K562 (cell line): ENCODE results near the gene CPLANE2. TPM values are rescaled to one million over a fixed set of nuclear protein-coding genes. Genes with fewer than 3 reads are reported as not detected.

Experiments used
- GTF3C2 ChIP-seq: IDR thresholded peaks from 3 replicates; pipeline ENCODE4 v1.6.1; 2011; ENCODE audit warnings: borderline replicate concordance, mild to moderate bottlenecking, moderate library complexity; ENCODE audit not compliant: insufficient read length; ENCODE audit errors: extremely low read depth
- HMG20A ChIP-seq: fragments of 450-650 bp; formaldehyde crosslinking; conservative IDR thresholded peaks from 2 replicates; pipeline ENCODE4 v1.4.0; 2020; ENCODE audit warnings: mild to moderate bottlenecking, mixed read lengths
- HNRNPH1 ChIP-seq: fragments of 200-400 bp; formaldehyde crosslinking; optimal IDR thresholded peaks from 2 replicates; pipeline ENCODE3; 2017; ENCODE audit warnings: low read depth, mild to moderate bottlenecking, low read length, moderate library complexity
- HNRNPL ChIP-seq: fragments of 200-400 bp; formaldehyde crosslinking; IDR thresholded peaks from 2 replicates; pipeline ENCODE4 v1.6.1; 2017; ENCODE audit warnings: low read depth, mild to moderate bottlenecking, low read length
- IRF2 ChIP-seq: sonication (generic); formaldehyde crosslinking; IDR thresholded peaks from 2 replicates; pipeline ENCODE4 v1.8.1; 2022; ENCODE audit warnings: mild to moderate bottlenecking, missing genetic modification reagents
- MED1 ChIP-seq: sonication (generic); formaldehyde crosslinking; IDR thresholded peaks from 2 replicates; pipeline ENCODE4 v1.8.1; 2023; ENCODE audit warnings: missing genetic modification reagents, borderline replicate concordance
- NFXL1 ChIP-seq: fragments of 450-650 bp; formaldehyde crosslinking; IDR thresholded peaks from 2 replicates; pipeline ENCODE4 v1.4.0; 2021; ENCODE audit warnings: mild to moderate bottlenecking
- PHF8 ChIP-seq: fragments of 200-600 bp; sonication (generic); IDR thresholded peaks from 2 replicates; pipeline ENCODE4 v1.6.1; 2012; ENCODE audit warnings: mixed run types, mild to moderate bottlenecking, inconsistent platforms, low read length, moderate library complexity, borderline replicate concordance
- PYGO2 ChIP-seq: fragments of 450-650 bp; IDR thresholded peaks from 2 replicates; pipeline ENCODE4 v1.6.1; 2016; ENCODE audit warnings: mild to moderate bottlenecking, missing genetic modification characterization, moderate library complexity, missing compliant biosample characterization
- RB1 ChIP-seq: fragments of 450-650 bp; IDR thresholded peaks from 2 replicates; pipeline ENCODE4 v1.6.1; 2017; ENCODE audit warnings: low read depth, mild to moderate bottlenecking
- RBM34 ChIP-seq: fragments of 200-400 bp; formaldehyde crosslinking; IDR thresholded peaks from 2 replicates; pipeline ENCODE4 v1.6.1; 2018; ENCODE audit warnings: low read length, borderline replicate concordance; ENCODE audit not compliant: insufficient read depth
- SAP30 ChIP-seq: fragments of 200-600 bp; sonication (generic); IDR thresholded peaks from 2 replicates; pipeline ENCODE4 v1.6.1; 2012; ENCODE audit warnings: borderline replicate concordance, low read depth, mild to moderate bottlenecking, moderate library complexity, low read length, control low read depth, inconsistent platforms; ENCODE audit not compliant: insufficient read depth, poor library complexity, severe bottlenecking
- SMC3 ChIP-seq: conservative IDR thresholded peaks from 2 replicates; pipeline ENCODE4 v1.6.1; 2011; ENCODE audit warnings: low read depth, low read length, improper control_type of control experiment; ENCODE audit not compliant: insufficient read depth
- TBP ChIP-seq: optimal IDR thresholded peaks from 2 replicates; pipeline ENCODE3; 2011; ENCODE audit warnings: low read depth, low read length, improper control_type of control experiment
- TFAP4 ChIP-seq: sonication (generic); formaldehyde crosslinking; IDR thresholded peaks from 2 replicates; pipeline ENCODE4 v1.8.0; 2022; ENCODE audit warnings: missing genetic modification reagents, mild to moderate bottlenecking, moderate library complexity, borderline replicate concordance
- U2AF1 ChIP-seq: fragments of 200-400 bp; formaldehyde crosslinking; optimal IDR thresholded peaks from 2 replicates; pipeline ENCODE3; 2017; ENCODE audit warnings: mild to moderate bottlenecking, low read depth, low read length, moderate library complexity
- VEZF1 ChIP-seq: fragments of 200-800 bp; sonication (Bioruptor generic); IDR thresholded peaks from 2 replicates; pipeline ENCODE4 v1.6.1; 2017; ENCODE audit warnings: missing genetic modification characterization, missing compliant biosample characterization
- ZKSCAN1 ChIP-seq: fragments of 150-350 bp; IDR thresholded peaks from 2 replicates; pipeline ENCODE4 v1.6.1; 2016; ENCODE audit warnings: low read depth, low read length
- ZNF583 ChIP-seq: fragments of 250-450 bp; sonication (Bioruptor Pico); IDR thresholded peaks from 2 replicates; pipeline ENCODE4 v1.4.0; 2020
- ZNF668 ChIP-seq: fragments of 250-450 bp; sonication (Bioruptor Pico); IDR thresholded peaks from 2 replicates; pipeline ENCODE4 v1.8.0; 2022; ENCODE audit warnings: mild to moderate bottlenecking, inconsistent platforms
- polyA plus RNA-seq, 8 experiments: library from polyadenylated mRNA; depleted of rRNA in 4 of 8; stranded (reverse) in 5 of 8; unstranded in 3 of 8; fragments of >200 nt; fragmentation: Nextera tagmentation in 2 of 8; fragmentation: Illumina TruSeq in 1 of 8; extraction: Ambion mirVana in 2 of 8; extraction: Trizol in 1 of 8; gene quantifications; 2 replicates each; pipeline versions ENCODE4 v1.2.1 to v1.2.3, GENCODE V29; 2011 to 2014; ENCODE audit warnings: inconsistent platforms in 1 of 8, missing spikeins in 1 of 8
- total RNA-seq, 7 experiments: library from RNA; depleted of rRNA in 6 of 7; stranded (reverse); fragments of >200 nt in 6 of 7; fragmentation: Illumina TruSeq in 2 of 7; extraction: Trizol in 2 of 7; gene quantifications; 2 replicates each; pipeline versions ENCODE4 v1.2.1 to v1.2.3, GENCODE V29; 2011 to 2021; ENCODE audit warnings: low replicate concordance in 1 of 7

CPLANE2 gene
- total and polyA plus RNA-seq, 9 of the 15 experiments (the other 6 are each of a cell fraction or from before 2014, with no cell fraction given): 0.17 to 20.9 (median 8.1) TPM

- TF ChIP-seq GTF3C2 (no peak), ZNF668 (CRISPR knock-in tag) (peak; percentile 60; the same call in 1 of the 2 replicates), RB1 (no peak), VEZF1 (CRISPR knock-in tag) (no peak), ZKSCAN1 (no peak), HNRNPL (no peak), IRF2 (CRISPR knock-in tag) (no peak), HNRNPH1 (no peak), HMG20A (CRISPR knock-in tag) (no peak), TFAP4 (CRISPR knock-in tag) (no peak), SAP30 (no peak), U2AF1 (no peak), MED1 (no peak), NFXL1 (0 out of 2 replicates have a peak, but pooled peaks have one; percentile 25), PHF8 (no peak), RBM34 (no peak), PYGO2 (tag) (peak; percentile 58; the same call in 1 of the 2 replicates), ZNF583 (CRISPR knock-in tag) (no peak), TBP (no peak), SMC3 (no peak)
These were observed 11.0 kb upstream of the CPLANE2 start (continued) for GRCh38 chr1:16248007-16248436.
